Keratinocyte (primary cell): ENCODE results near the gene ZNF586. TPM values are rescaled to one million over a fixed set of nuclear protein-coding genes. Genes with fewer than 3 reads are reported as not detected.

Experiments used
- DNase-seq: peaks from one replicate; pipeline ENCODE4 v3.0.0-alpha.2; 2011; ENCODE audit warnings: low read depth, missing footprints, low spot score
- FAIRE-seq: peaks from 2 replicates; lab custom pipeline; 2011; peaks lifted over from hg19 to GRCh38; lab: Jason Lieb, UNC
- H2AFZ ChIP-seq: 2 replicates; pipeline ENCODE4 v1.6.0; 2012; ENCODE audit warnings: low read length, control low read depth, inconsistent platforms; ENCODE audit not compliant: control insufficient read depth
- H3K27ac ChIP-seq: 2 replicates; pipeline ENCODE4 v1.5.1; 2011; ENCODE audit warnings: low read length; ENCODE audit not compliant: control insufficient read depth, insufficient read depth
- H3K27me3 ChIP-seq: 3 replicates; pipeline ENCODE4 v1.6.0; 2011; ENCODE audit warnings: low read length; ENCODE audit not compliant: control insufficient read depth, insufficient read depth; ENCODE audit errors: extremely low read depth
- H3K36me3 ChIP-seq, 2 experiments: 2 replicates in 1 of 2; 3 replicates in 1 of 2; pipeline ENCODE4 v1.5.1; 2011; ENCODE audit warnings: low read length in 2 of 2, mild to moderate bottlenecking in 1 of 2; ENCODE audit not compliant: control insufficient read depth in 2 of 2, insufficient read depth in 2 of 2; ENCODE audit errors: extremely low read depth in 1 of 2
- H3K4me1 ChIP-seq: 3 replicates; pipeline ENCODE4 v1.5.1; 2011; ENCODE audit warnings: low read length; ENCODE audit not compliant: control insufficient read depth, insufficient read depth; ENCODE audit errors: extremely low read depth
- H3K4me2 ChIP-seq: 3 replicates; pipeline ENCODE4 v1.6.0; 2011; ENCODE audit warnings: low read depth, low read length; ENCODE audit not compliant: control insufficient read depth, insufficient read depth; ENCODE audit errors: extremely low read depth
- H3K4me3 ChIP-seq, 3 experiments: fragments of 200-600 bp in 1 of 3; sonication (generic) in 1 of 3; 2 replicates in 2 of 3; 3 replicates in 1 of 3; pipeline ENCODE4 v1.5.1; 2011 to 2016; ENCODE audit warnings: low read length in 3 of 3, mild to moderate bottlenecking in 3 of 3, control low read depth in 2 of 3, inconsistent platforms in 1 of 3, low read depth in 1 of 3, mixed read lengths in 1 of 3, mixed run types in 1 of 3, moderate library complexity in 1 of 3; ENCODE audit not compliant: control insufficient read depth in 2 of 3, insufficient read depth in 2 of 3; ENCODE audit errors: extremely low read depth in 1 of 3
- H3K79me2 ChIP-seq: 2 replicates; pipeline ENCODE4 v1.6.0; 2012; ENCODE audit warnings: low read length; ENCODE audit not compliant: control insufficient read depth, insufficient read depth
- H3K9ac ChIP-seq: 3 replicates; pipeline ENCODE4 v1.6.0; 2011; ENCODE audit warnings: low read length; ENCODE audit not compliant: control insufficient read depth, insufficient read depth; ENCODE audit errors: extremely low read depth
- H3K9me1 ChIP-seq: 3 replicates; pipeline ENCODE4 v1.6.0; 2011; ENCODE audit warnings: low read length; ENCODE audit not compliant: control insufficient read depth, insufficient read depth; ENCODE audit errors: extremely low read depth
- H3K9me3 ChIP-seq: 2 replicates; pipeline ENCODE4 v1.5.1; 2012; ENCODE audit warnings: low read depth, low read length; ENCODE audit not compliant: control insufficient read depth
- H4K20me1 ChIP-seq: 3 replicates; pipeline ENCODE4 v1.6.0; 2011; ENCODE audit warnings: low read length; ENCODE audit not compliant: control insufficient read depth, insufficient read depth; ENCODE audit errors: extremely low read depth
- EZH2 ChIP-seq: IDR thresholded peaks from one replicate; pipeline ENCODE4 v1.6.1; 2012; ENCODE audit warnings: inconsistent platforms, mild to moderate bottlenecking, low read length, moderate library complexity
- dilution Hi-C: fragments of 300-500 bp; cut with MboI; formaldehyde crosslinking; loops from one replicate; pipeline ENCODE4 v1.7.0; 2020; ENCODE audit warnings: low sequenced_read_pairs; ENCODE audit not compliant: extremely low pct_ligation_motif_present
- polyA plus RNA-seq, 5 experiments: library from polyadenylated mRNA; depleted of rRNA in 3 of 5; stranded (reverse) in 3 of 5; stranded (forward) in 1 of 5; unstranded in 1 of 5; fragments of >200 nt; gene quantifications; 1 replicate in 1 of 5; 2 replicates in 3 of 5; 3 replicates in 1 of 5; pipeline versions ENCODE4 v1.2.1 to v1.2.3, GENCODE V29; 2011 to 2012; ENCODE audit warnings: missing spikeins in 2 of 5, low read depth in 1 of 5, low replicate concordance in 1 of 5
- TF ChIP-seq, protein P1 (sequence below), 3 experiments: IDR thresholded peaks in 1 of 3; conservative IDR thresholded peaks in 1 of 3; optimal IDR thresholded peaks in 1 of 3; 2 replicates in 2 of 3; 3 replicates in 1 of 3; pipeline versions ENCODE3 to v1.5.1; 2011; ENCODE audit warnings: low read length in 3 of 3, mild to moderate bottlenecking in 3 of 3, moderate library complexity in 2 of 3, control low read depth in 1 of 3, inconsistent platforms in 1 of 3; ENCODE audit not compliant: insufficient read depth in 2 of 3; ENCODE audit errors: extremely low read depth in 1 of 3

The ZNF586 gene
- polyA plus RNA-seq, 1 donor (not counting 4 experiments of a cell fraction or from before 2014, with no cell fraction given), result 9.6 TPM

DNA sequence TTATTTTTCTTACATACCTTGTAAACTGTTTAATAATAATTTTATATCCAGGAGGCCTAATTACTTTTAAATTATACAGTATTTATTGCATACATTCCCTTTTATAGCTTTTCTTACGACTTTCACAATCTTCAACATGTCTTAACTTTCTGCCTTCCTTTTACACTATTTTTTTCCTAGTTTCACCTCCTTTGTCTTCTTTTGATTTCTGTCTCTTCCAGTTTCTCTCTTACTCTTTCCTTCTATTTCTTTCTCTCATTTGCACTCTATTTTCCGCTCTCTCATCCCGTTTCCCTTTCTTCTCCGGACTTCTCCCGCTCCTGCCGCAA, 33.8 kb downstream of the ZNF586 start:
- Histone ChIP-seq H3K4me1 (peaks cover 52% of the 10 kb centered on the region), H2AFZ (no peak overlapping the region), H4K20me1 (no peaks in the 10 kb centered on the region), H3K4me3 (peak overlapping the region; percentile 46 to 95 (median 89)), H3K9me1 (no peaks in the 10 kb centered on the region), H3K4me2 (peak overlapping the region; percentile 94), H3K27me3 (no peaks in the 10 kb centered on the region), H3K79me2 (peaks cover 27% of the 10 kb centered on the region), H3K9ac (peak overlapping the region; percentile 92), H3K27ac (peak overlapping the region; percentile 94), H3K36me3 (peaks cover 2 to 11% of the 10 kb centered on the region in 2 experiments), H3K9me3 (no peaks in the 10 kb centered on the region)
- TF ChIP-seq, protein P1, sequence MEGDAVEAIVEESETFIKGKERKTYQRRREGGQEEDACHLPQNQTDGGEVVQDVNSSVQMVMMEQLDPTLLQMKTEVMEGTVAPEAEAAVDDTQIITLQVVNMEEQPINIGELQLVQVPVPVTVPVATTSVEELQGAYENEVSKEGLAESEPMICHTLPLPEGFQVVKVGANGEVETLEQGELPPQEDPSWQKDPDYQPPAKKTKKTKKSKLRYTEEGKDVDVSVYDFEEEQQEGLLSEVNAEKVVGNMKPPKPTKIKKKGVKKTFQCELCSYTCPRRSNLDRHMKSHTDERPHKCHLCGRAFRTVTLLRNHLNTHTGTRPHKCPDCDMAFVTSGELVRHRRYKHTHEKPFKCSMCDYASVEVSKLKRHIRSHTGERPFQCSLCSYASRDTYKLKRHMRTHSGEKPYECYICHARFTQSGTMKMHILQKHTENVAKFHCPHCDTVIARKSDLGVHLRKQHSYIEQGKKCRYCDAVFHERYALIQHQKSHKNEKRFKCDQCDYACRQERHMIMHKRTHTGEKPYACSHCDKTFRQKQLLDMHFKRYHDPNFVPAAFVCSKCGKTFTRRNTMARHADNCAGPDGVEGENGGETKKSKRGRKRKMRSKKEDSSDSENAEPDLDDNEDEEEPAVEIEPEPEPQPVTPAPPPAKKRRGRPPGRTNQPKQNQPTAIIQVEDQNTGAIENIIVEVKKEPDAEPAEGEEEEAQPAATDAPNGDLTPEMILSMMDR (optimal IDR thresholded peaks at IDR 0.05 in 1 of 3, IDR thresholded peaks at IDR 0.05 in 1 of 3, conservative IDR thresholded peaks at IDR 0.05 in 1 of 3; ENCODE audit: extremely low read depth in 1 of 3, insufficient read depth in 2 of 3, low read length in 3 of 3), result no peak
- no peak for TF ChIP-seq EZH2
- FAIRE-seq (no peak), DNase-seq (no peak)
- dilution Hi-C loops, result no loop called here

DNA sequence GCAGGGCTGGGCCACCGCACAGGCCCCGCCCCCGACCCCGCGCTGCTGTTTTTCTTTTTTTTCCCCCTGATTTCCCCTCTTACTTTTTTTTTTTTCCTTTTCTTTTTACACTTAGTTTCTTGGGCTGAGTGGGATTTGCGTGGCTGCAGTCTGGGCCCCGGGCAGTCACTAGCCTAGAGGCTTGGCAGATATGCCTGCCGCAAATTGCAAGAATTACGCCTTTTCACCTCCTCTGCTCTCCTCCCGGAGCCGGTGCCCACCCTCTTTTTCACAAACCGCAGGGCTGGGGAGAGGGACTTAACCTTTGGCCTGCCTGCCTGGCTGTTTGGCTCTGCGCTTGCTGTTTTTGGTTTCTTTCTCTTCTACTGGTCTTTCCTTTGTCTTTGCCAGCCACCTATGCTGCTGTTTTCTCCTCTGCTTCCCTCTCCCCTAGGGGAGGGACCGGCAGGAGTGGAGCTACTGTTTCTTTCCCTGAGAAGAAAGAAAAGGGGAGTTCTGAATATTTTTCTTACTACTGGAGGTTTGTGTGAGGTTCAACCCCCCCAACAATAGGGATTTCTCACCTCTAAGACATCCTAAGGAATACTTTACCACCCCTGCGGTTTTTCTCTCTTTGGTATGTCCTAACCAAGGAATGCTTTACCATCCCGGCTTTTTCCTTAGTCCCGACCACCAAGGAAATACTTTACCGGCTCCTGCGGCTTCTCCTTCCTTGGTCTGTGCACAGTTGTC, 34.3 kb downstream of the ZNF586 start:
- H3K4me2 ChIP-seq, result peak overlapping the region; percentile 94
- dilution Hi-C loops, result no loop called here

More for the DNA sequence above, 34.3 kb downstream of the ZNF586 start:
- Histone ChIP-seq H4K20me1 (no peaks in the 10 kb centered on the region), H3K9me1 (no peaks in the 10 kb centered on the region), H2AFZ (peak overlapping the region; percentile 87), H3K4me1 (peaks cover 51% of the 10 kb centered on the region), H3K4me3 (peak overlapping the region; percentile 46 to 95 (median 89)), H3K27me3 (no peaks in the 10 kb centered on the region), H3K9me3 (no peaks in the 10 kb centered on the region), H3K79me2 (peaks cover 27% of the 10 kb centered on the region), H3K36me3 (peaks cover 5 to 12% of the 10 kb centered on the region in 2 experiments), H3K9ac (peak overlapping the region; percentile 92), H3K27ac (peak overlapping the region; percentile 94)
- DNase-seq (no peak), FAIRE-seq (peak; percentile 73)
- no peak for TF ChIP-seq EZH2
- TF ChIP-seq, protein P1 (optimal IDR thresholded peaks at IDR 0.05 in 1 of 3, IDR thresholded peaks at IDR 0.05 in 1 of 3, conservative IDR thresholded peaks at IDR 0.05 in 1 of 3; ENCODE audit: extremely low read depth in 1 of 3, insufficient read depth in 2 of 3, low read length in 3 of 3), result no peak
